WI38 (cell line): ENCODE results near the gene BRINP3.
"Not testable (repeated sequence)": the region's sequence is repeated elsewhere in the genome, so short reads cannot be mapped to it uniquely, and the experiment has no call there.

Experiments used
- H3K4me3 ChIP-seq: 2 replicates; pipeline ENCODE4 v1.5.1; 2011; ENCODE audit warnings: low read depth, mild to moderate bottlenecking, control low read depth, low read length
- TF ChIP-seq, protein P1 (sequence below): IDR thresholded peaks from 2 replicates; pipeline ENCODE4 v1.5.1; 2012; ENCODE audit warnings: low read depth, mild to moderate bottlenecking, control low read depth, low read length

BRINP3 gene

GRCh38 chr1:190144650-190145049 is 333.0 kb downstream of the BRINP3 start:
- H3K4me3 ChIP-seq, result no peak overlapping the region
- TF ChIP-seq, protein P1, sequence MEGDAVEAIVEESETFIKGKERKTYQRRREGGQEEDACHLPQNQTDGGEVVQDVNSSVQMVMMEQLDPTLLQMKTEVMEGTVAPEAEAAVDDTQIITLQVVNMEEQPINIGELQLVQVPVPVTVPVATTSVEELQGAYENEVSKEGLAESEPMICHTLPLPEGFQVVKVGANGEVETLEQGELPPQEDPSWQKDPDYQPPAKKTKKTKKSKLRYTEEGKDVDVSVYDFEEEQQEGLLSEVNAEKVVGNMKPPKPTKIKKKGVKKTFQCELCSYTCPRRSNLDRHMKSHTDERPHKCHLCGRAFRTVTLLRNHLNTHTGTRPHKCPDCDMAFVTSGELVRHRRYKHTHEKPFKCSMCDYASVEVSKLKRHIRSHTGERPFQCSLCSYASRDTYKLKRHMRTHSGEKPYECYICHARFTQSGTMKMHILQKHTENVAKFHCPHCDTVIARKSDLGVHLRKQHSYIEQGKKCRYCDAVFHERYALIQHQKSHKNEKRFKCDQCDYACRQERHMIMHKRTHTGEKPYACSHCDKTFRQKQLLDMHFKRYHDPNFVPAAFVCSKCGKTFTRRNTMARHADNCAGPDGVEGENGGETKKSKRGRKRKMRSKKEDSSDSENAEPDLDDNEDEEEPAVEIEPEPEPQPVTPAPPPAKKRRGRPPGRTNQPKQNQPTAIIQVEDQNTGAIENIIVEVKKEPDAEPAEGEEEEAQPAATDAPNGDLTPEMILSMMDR, result no peak

GRCh38 chr1:190140644-190141043 is 337.0 kb downstream of the BRINP3 start:
- TF ChIP-seq, protein P1, result no peak
- no peak overlapping the region for H3K4me3 ChIP-seq

GRCh38 chr1:190138702-190139101 is 339.0 kb downstream of the BRINP3 start:
- no peak overlapping the region for H3K4me3 ChIP-seq
- TF ChIP-seq, protein P1, result no peak

- no peak overlapping the region for H3K4me3 ChIP-seq
- TF ChIP-seq, protein P1, result no peak
These were observed 339.4 kb downstream of the BRINP3 start for GRCh38 chr1:190138266-190138665.

DNA sequence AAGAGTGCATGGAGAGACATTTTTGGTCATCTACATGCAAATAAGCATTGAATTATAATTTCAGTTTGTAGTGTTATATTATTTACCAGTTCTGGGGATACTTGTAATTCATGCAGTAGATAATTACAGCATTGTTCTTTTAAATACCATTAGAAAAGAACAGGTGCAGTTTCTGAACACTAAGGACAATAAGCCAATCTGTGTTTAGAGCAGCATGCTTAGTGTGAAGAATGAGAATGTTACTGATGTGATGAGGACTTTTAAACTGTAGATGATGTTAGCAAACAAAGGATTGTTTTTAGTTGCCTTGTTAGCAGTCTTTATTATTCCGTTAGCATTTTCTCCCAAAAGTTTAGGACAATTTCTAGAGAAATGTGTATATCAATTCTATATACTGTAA is 348.3 kb downstream of the BRINP3 start:
- TF ChIP-seq, protein P1, result no peak
- H3K4me3 ChIP-seq, result no peak overlapping the region

DNA sequence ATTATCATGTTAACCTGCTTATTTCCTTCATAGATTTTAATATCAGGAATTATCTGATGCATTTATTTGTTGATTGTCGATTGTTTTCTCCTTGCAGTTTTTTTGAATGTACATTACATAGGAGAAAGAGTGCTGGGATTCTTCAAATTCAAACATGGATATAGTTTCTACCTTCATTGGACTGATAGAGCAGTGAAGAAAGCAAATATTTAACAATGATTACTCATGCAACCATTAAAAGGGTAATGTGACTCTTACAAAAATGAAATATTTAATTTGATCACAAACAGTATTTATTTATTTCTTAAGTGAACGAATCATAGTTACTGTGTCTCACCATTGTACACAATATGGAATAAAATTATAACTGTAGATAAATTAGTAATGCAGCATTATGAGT is 350.9 kb downstream of the BRINP3 start:
- H3K4me3 ChIP-seq, result no peak overlapping the region
- TF ChIP-seq, protein P1, result no peak

DNA sequence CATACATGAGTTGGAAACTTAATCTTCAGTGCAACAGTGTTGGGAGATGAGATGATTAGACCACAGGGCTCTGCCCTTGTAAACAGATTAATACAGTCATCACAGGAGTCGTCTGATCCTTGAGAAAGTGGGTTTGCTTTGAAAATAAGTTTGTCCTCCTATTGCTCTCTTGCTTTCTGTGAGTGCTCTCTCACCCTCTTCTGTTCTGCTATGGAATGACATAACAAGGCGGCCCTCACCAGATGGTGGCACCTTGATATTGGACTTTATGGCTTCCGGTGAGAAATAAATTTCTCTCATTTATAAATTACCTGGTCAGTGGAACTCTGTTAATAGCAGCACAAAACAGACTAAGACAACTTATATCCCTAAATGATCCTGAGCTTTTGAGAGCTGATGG is 353.6 kb downstream of the BRINP3 start:
- no peak overlapping the region for H3K4me3 ChIP-seq
- TF ChIP-seq, protein P1, result no peak

GRCh38 chr1:190120564-190120963 is 357.1 kb downstream of the BRINP3 start:
- not testable (repeated sequence) for H3K4me3 ChIP-seq
